ENCODE results near the gene OSBPL6.

DNA sequence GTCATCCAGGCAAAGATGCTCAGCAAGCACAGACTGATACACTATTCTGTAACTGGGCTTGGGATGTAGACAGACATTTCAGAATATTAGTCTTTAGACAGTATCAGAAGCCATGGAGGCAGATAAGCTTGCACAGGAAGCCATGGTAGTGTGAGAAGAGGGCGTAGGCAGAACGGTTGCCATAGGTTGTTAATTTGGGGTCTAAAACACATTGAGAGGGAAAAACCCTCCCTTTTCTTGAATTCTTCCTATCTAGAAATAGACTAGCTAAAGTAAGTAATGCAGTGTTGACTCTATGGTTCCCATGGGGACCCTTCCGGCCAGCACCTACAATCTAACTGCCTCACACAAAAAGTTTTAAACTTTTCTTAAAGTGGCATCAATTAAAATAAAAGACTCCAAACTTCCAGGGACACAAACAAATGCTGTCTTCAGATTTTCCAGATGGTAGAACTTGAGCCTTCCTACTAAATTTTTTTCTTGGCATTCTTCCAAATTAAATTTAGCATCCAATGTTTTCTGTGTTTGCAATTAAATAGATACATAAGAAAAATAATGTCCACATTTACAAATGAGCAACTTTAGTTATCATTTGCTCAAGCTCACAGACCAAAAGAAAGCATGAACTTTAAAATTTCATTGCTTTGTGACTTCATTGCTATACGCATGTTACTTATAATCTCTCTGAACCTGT lies 254.8 kb downstream of the OSBPL6 start:
- TF ChIP-seq CTCF (conservative IDR thresholded peaks at IDR 0.05; ENCODE audit: low read length), result no peak
- TF ChIP-seq EZH2phosphoT487 (IDR thresholded peaks at IDR 0.05; ENCODE audit: borderline replicate concordance), result no peak
